Measurements from ENCODE around the gene GTF2F2. TPM values are rescaled to one million over a fixed set of nuclear protein-coding genes. Genes with fewer than 3 reads are reported as not detected.

GTF2F2 gene
- 10 to 100 TPM in 4 of 5 donors, 1 to 10 TPM in 1; 8.7 to 30.7 (median 16.3) TPM for total RNA-seq
- 10 to 100 TPM; 11.0 to 17.3 (median 16.0) TPM for polyA plus RNA-seq
- long read RNA-seq, donor 1, partial matches to known transcripts, result 6,650 of 6,839 reads
- long read RNA-seq, donor 1, other reads (novel, unspliced or antisense), result 187 of 6,839 reads
- long read RNA-seq, donor 2, transcript GTF2F2-201 (8 exons, 2,239 nt), result major isoform, 6 of 6 reads
- long read RNA-seq, donor 2, partial matches to known transcripts, result 0 of 6 reads
- long read RNA-seq, donor 2, other reads (novel, unspliced or antisense), result 0 of 6 reads
- long read RNA-seq, donor 3, partial matches to known transcripts, result 5,099 of 5,268 reads
- long read RNA-seq, donor 3, other reads (novel, unspliced or antisense), result 167 of 5,268 reads
- long read RNA-seq, donor 4, partial matches to known transcripts, result 0 of 1 reads
- long read RNA-seq, donor 4, other reads (novel, unspliced or antisense), result 0 of 1 reads
- long read RNA-seq, donor 5, partial matches to known transcripts, result 4,229 of 8,771 reads
- long read RNA-seq, donor 5, other reads (novel, unspliced or antisense), result 4,538 of 8,771 reads
- long read RNA-seq, donor 6, transcript GTF2F2-201 (8 exons, 2,239 nt), result major isoform, 18 of 19,680 reads
- long read RNA-seq, donor 6, partial matches to known transcripts, result 18,865 of 19,680 reads
- long read RNA-seq, donor 6, other reads (novel, unspliced or antisense), result 797 of 19,680 reads
- long read RNA-seq, donor 7, partial matches to known transcripts, result 5,311 of 11,469 reads
- long read RNA-seq, donor 7, other reads (novel, unspliced or antisense), result 6,157 of 11,469 reads
- long read RNA-seq, donor 8, partial matches to known transcripts, result 9,035 of 9,311 reads
- long read RNA-seq, donor 8, other reads (novel, unspliced or antisense), result 273 of 9,311 reads
- long read RNA-seq, donor 9, partial matches to known transcripts, result 11,259 of 11,630 reads
- long read RNA-seq, donor 9, other reads (novel, unspliced or antisense), result 368 of 11,630 reads
- long read RNA-seq, donor 10, partial matches to known transcripts, result 0 of 3 reads
- long read RNA-seq, donor 10, other reads (novel, unspliced or antisense), result 0 of 3 reads

GRCh38 chr13:45119991-45120864 lies at the start of gene GTF2F2:
GTF2F2 (plus strand) TSS chr13:45120510; CDS start chr13:45120656, 146 bp downstream.
- Histone ChIP-seq H3K4me1 (peaks cover 12 to 39% (median 24%) of the 10 kb centered on the region in 4 donors), H3K27me3 (no peaks in the 10 kb centered on the region), H3K27ac (peak within 1 kb of the TSS; percentile 81 to 91 (median 87)), H3K4me3 (peak within 1 kb of the TSS; percentile 71 to 82 (median 78)), H3K36me3 (no peaks in the 10 kb centered on the region), H3K9me3 (no peaks in the 10 kb centered on the region)
- TF ChIP-seq POLR2A (IDR thresholded peaks at IDR 0.05), result peak in 1 of 4 donors; percentile 9
- peak; percentile 71 to 93 (median 78) for TF ChIP-seq POLR2AphosphoS5 (IDR thresholded peaks at IDR 0.05)
- no peak for TF ChIP-seq CTCF (IDR thresholded peaks at IDR 0.05)
- WGBS, 5 donors, result 0 to 1% (median 0%) methylated on average over 52 to 53 of the region's 53 CpGs
- intact Hi-C loops (cut with DNase I; ENCODE audit: low total_unique reads), result no loop called here
- peak; percentile 91 to 97 for DNase-seq

- intact Hi-C loops (cut with DNase I; ENCODE audit: low total_unique reads), result no loop called here
- H3K36me3 ChIP-seq, result no peaks in the 10 kb centered on the region
- H3K4me3 ChIP-seq, result no peak overlapping the region
- H3K27ac ChIP-seq, result no peak overlapping the region
- no peaks in the 10 kb centered on the region for H3K4me1 ChIP-seq
- H3K27me3 ChIP-seq, result peaks cover 0 to 3% (median 0%) of the 10 kb centered on the region in 3 donors
- no peaks in the 10 kb centered on the region for H3K9me3 ChIP-seq
- no peak for TF ChIP-seq EP300 (IDR thresholded peaks at IDR 0.05)
- no peak for TF ChIP-seq POLR2A (IDR thresholded peaks at IDR 0.05)
- TF ChIP-seq POLR2AphosphoS5 (IDR thresholded peaks at IDR 0.05), result no peak
- TF ChIP-seq CTCF (IDR thresholded peaks at IDR 0.05), result no peak
- DNase-seq, result no peak
- 71 to 81% (median 74%) methylated on average over 4 of the region's 4 CpGs for WGBS, 5 donors
Observed at GRCh38 chr13:45073809-45074208, 46.5 kb upstream of the GTF2F2 start.

- DNase-seq, result no peak
- Histone ChIP-seq H3K4me1 (no peaks in the 10 kb centered on the region), H3K9me3 (no peaks in the 10 kb centered on the region), H3K27me3 (peaks cover 0 to 3% (median 0%) of the 10 kb centered on the region in 3 donors), H3K36me3 (no peaks in the 10 kb centered on the region), H3K27ac (no peak overlapping the region), H3K4me3 (no peak overlapping the region)
- WGBS, 5 donors, result 80 to 86% (median 82%) methylated on average over 6 of the region's 6 CpGs
- intact Hi-C loops (cut with DNase I; ENCODE audit: low total_unique reads), result no loop called here
- no peak for TF ChIP-seq POLR2AphosphoS5 (IDR thresholded peaks at IDR 0.05)
- no peak for TF ChIP-seq POLR2A (IDR thresholded peaks at IDR 0.05)
- TF ChIP-seq EP300 (IDR thresholded peaks at IDR 0.05), result no peak
- TF ChIP-seq CTCF (IDR thresholded peaks at IDR 0.05), result no peak
Observed at GRCh38 chr13:45074721-45075120, 45.6 kb upstream of the GTF2F2 start.

Measured in stomach (tissue), 19 donors.